KBM-7 (cell line): ENCODE measurements around the gene PRAMEF14.
"Not testable (repeated sequence)": the region's sequence is repeated elsewhere in the genome, so short reads cannot be mapped to it uniquely, and the experiment has no call there.

Source experiments
- DNase-seq: peaks from one replicate; pipeline ENCODE4 v3.0.0-alpha.2; 2015
- in situ Hi-C: fragments of 300-500 bp; cut with MboI; formaldehyde crosslinking; loops from 2 replicates; pipeline ENCODE4 v1.14.3; 2020; ENCODE audit warnings: low sequenced_read_pairs, low pct_unique_long_range_greater_than_20kb, mixed read lengths

The PRAMEF14 gene

GRCh38 chr1:13347034-13347433 lies at the start of gene PRAMEF14:
PRAMEF14 (minus strand) TSS chr1:13347134; CDS start chr1:13345314, 1,820 bp downstream.
- in situ Hi-C loops, DNase-seq: not testable (repeated sequence)

- in situ Hi-C loops, DNase-seq: not testable (repeated sequence)
These were observed 48.4 kb upstream of the PRAMEF14 start for GRCh38 chr1:13395311-13395710.

- in situ Hi-C loops, DNase-seq: not testable (repeated sequence)
These were observed 47.8 kb upstream of the PRAMEF14 start for GRCh38 chr1:13394761-13395160.

- DNase-seq = not testable (repeated sequence)
These were observed 46.1 kb upstream of the PRAMEF14 start for GRCh38 chr1:13393004-13393403.

GRCh38 chr1:13389332-13389731 lies 42.4 kb upstream of the PRAMEF14 start, which contains the start of gene PRAMEF17:
PRAMEF17 (plus strand) TSS chr1:13389632; CDS start chr1:13389658, 26 bp downstream.
- in situ Hi-C loops, DNase-seq: not testable (repeated sequence)

More at GRCh38 chr1:13393004-13393403, 46.1 kb upstream of the PRAMEF14 start:
- in situ Hi-C loops = not testable (repeated sequence)

- in situ Hi-C loops, DNase-seq: not testable (repeated sequence)
These were observed 33.4 kb upstream of the PRAMEF14 start for GRCh38 chr1:13380380-13380779.

GRCh38 chr1:13378983-13379382 lies 32.0 kb upstream of the PRAMEF14 start:
- DNase-seq, in situ Hi-C loops: not testable (repeated sequence)

GRCh38 chr1:13368544-13368943 lies 21.6 kb upstream of the PRAMEF14 start:
- DNase-seq = peak; percentile 35
- in situ Hi-C loops = not testable (repeated sequence)

GRCh38 chr1:13366536-13366935 lies 19.6 kb upstream of the PRAMEF14 start:
- DNase-seq, in situ Hi-C loops: not testable (repeated sequence)

- DNase-seq, in situ Hi-C loops: not testable (repeated sequence)
These were observed 18.0 kb upstream of the PRAMEF14 start for GRCh38 chr1:13364928-13365327.

- in situ Hi-C loops, DNase-seq: not testable (repeated sequence)
These were observed 15.4 kb upstream of the PRAMEF14 start for GRCh38 chr1:13362364-13362763.

GRCh38 chr1:13356774-13357173 lies 9.8 kb upstream of the PRAMEF14 start:
- in situ Hi-C loops = not testable (repeated sequence)
- peak; percentile 59 for DNase-seq

GRCh38 chr1:13354475-13354874 lies 7.5 kb upstream of the PRAMEF14 start:
- in situ Hi-C loops, DNase-seq: not testable (repeated sequence)

GRCh38 chr1:13353476-13353875 lies 6.5 kb upstream of the PRAMEF14 start:
- DNase-seq, in situ Hi-C loops: not testable (repeated sequence)

- DNase-seq, in situ Hi-C loops: not testable (repeated sequence)
These were observed 4.4 kb downstream of the PRAMEF14 start for GRCh38 chr1:13342496-13342895.

GRCh38 chr1:13315281-13315680 lies 31.7 kb downstream of the PRAMEF14 start, which contains the start of gene PRAMEF15:
PRAMEF15 (plus strand) TSS chr1:13315581; CDS start chr1:13318408, 2,827 bp downstream.
- DNase-seq, in situ Hi-C loops: not testable (repeated sequence)

- in situ Hi-C loops, DNase-seq: not testable (repeated sequence)
These were observed 43.7 kb downstream of the PRAMEF14 start, which contains the start of gene PRAMEF33 for GRCh38 chr1:13303239-13303638. PRAMEF33 (plus strand) TSS chr1:13303539; CDS start chr1:13305955, 2,416 bp downstream.

GRCh38 chr1:13302197-13302596 lies 44.7 kb downstream of the PRAMEF14 start:
- in situ Hi-C loops, DNase-seq: not testable (repeated sequence)

- in situ Hi-C loops, DNase-seq: not testable (repeated sequence)
These were observed 48.2 kb downstream of the PRAMEF14 start for GRCh38 chr1:13298699-13299098.

GRCh38 chr1:13297216-13297931 lies 49.6 kb downstream of the PRAMEF14 start:
- DNase-seq, in situ Hi-C loops: not testable (repeated sequence)
